Adrenal gland (tissue), 5 donors: ENCODE measurements around the gene DCAF7.

Experiments
- CTCF ChIP-seq, 6 experiments: fragments of 450-650 bp in 4 of 6; fragments of 200-600 bp in 2 of 6; sonication (generic) in 1 of 6; IDR thresholded peaks; 1 replicate in 5 of 6; 2 replicates in 1 of 6; pipeline versions ENCODE4 v1.5.1 to v1.8.0; 2016 to 2021; ENCODE audit warnings: antibody characterized with exemption in 6 of 6, mild to moderate bottlenecking in 2 of 6, moderate library complexity in 1 of 6
- POLR2A ChIP-seq, 2 donors: fragments of 450-650 bp; IDR thresholded peaks; one replicate each; pipeline ENCODE4 v1.6.1; 2017; ENCODE audit warnings: antibody characterized with exemption in 2 of 2, mild to moderate bottlenecking in 2 of 2, moderate library complexity in 1 of 2
- donor health status: DM: no; HTN: no; CAD: no.

GRCh38 chr17:63512896-63513644 lies 37.2 kb upstream of the DCAF7 start:
- TF ChIP-seq CTCF (IDR thresholded peaks at IDR 0.05) = no peak
- no peak for TF ChIP-seq POLR2A (IDR thresholded peaks at IDR 0.05)
